SK-N-SH (cell line): ENCODE data around the gene SLC36A3.

ENCODE experiments used
- CHD2 ChIP-seq: fragments of 150-350 bp; IDR thresholded peaks from 2 replicates; pipeline ENCODE4 v1.6.1; 2018; ENCODE audit warnings: low read length; ENCODE audit not compliant: partially characterized antibody
- CTCF ChIP-seq: fragments of 200-600 bp; sonication (generic); IDR thresholded peaks from 2 replicates; pipeline ENCODE4 v1.6.1; 2017; ENCODE audit warnings: antibody characterized with exemption, mild to moderate bottlenecking, moderate library complexity
- EP300 ChIP-seq, 2 experiments: IDR thresholded peaks; 2 replicates each; pipeline versions ENCODE4 v1.4.0 to v1.6.1; 2012; ENCODE audit warnings: borderline replicate concordance in 1 of 2, low read depth in 1 of 2, low read length in 1 of 2
- EZH2phosphoT487 ChIP-seq: fragments of 200-600 bp; sonication (generic); IDR thresholded peaks from 2 replicates; pipeline ENCODE4 v1.6.1; 2017; ENCODE audit warnings: low read depth, mixed run types, mild to moderate bottlenecking, antibody characterized with exemption, moderate library complexity, borderline replicate concordance
- GABPA ChIP-seq: IDR thresholded peaks from 2 replicates; pipeline ENCODE4 v1.4.0; 2012; ENCODE audit warnings: low read depth, mild to moderate bottlenecking
- MXI1 ChIP-seq: IDR thresholded peaks from 2 replicates; pipeline ENCODE4 v1.6.1; 2012; ENCODE audit warnings: mild to moderate bottlenecking, low read depth, low read length, improper control_type of control experiment
- POLR2AphosphoS5 ChIP-seq: IDR thresholded peaks from 2 replicates; pipeline ENCODE4 v1.6.1; 2012; ENCODE audit warnings: low read depth, low read length
- RFX5 ChIP-seq: IDR thresholded peaks from 2 replicates; pipeline ENCODE4 v1.6.1; 2012; ENCODE audit warnings: mild to moderate bottlenecking, improper control_type of control experiment, low read length
- RXRA ChIP-seq: IDR thresholded peaks from 2 replicates; pipeline ENCODE4 v1.4.0; 2012; ENCODE audit warnings: low read depth, mild to moderate bottlenecking, borderline replicate concordance
- SIN3A ChIP-seq: IDR thresholded peaks from 2 replicates; pipeline ENCODE4 v1.6.1; 2012; ENCODE audit warnings: low read depth, mild to moderate bottlenecking, low read length, moderate library complexity, borderline replicate concordance
- TAF1 ChIP-seq: IDR thresholded peaks from 2 replicates; pipeline ENCODE4 v1.6.1; 2012; ENCODE audit warnings: low read depth, mild to moderate bottlenecking, low read length, moderate library complexity, borderline replicate concordance

GRCh38 chr5:151351671-151352070 is 48.1 kb upstream of the SLC36A3 start:
- TF ChIP-seq CTCF (no peak), TAF1 (no peak), RFX5 (no peak), MXI1 (no peak), RXRA (no peak), CHD2 (no peak), SIN3A (no peak), POLR2AphosphoS5 (no peak), GABPA (no peak), EP300 (IDR thresholded peaks at IDR 0.05; ENCODE audit: borderline replicate concordance in 1 of 2, low read depth in 1 of 2, low read length in 1 of 2) (no peak), EZH2phosphoT487 (no peak)
